Measurements from ENCODE around the gene DNAJC13. TPM values are rescaled to one million over a fixed set of nuclear protein-coding genes. Genes with fewer than 3 reads are reported as not detected.
"Not testable (repeated sequence)": the region's sequence is repeated elsewhere in the genome, so short reads cannot be mapped to it uniquely, and the experiment has no call there.

The DNAJC13 gene
- total RNA-seq, 4 donors from 2014 or later = 43.6 to 73.7 (median 61.1) TPM

DNA sequence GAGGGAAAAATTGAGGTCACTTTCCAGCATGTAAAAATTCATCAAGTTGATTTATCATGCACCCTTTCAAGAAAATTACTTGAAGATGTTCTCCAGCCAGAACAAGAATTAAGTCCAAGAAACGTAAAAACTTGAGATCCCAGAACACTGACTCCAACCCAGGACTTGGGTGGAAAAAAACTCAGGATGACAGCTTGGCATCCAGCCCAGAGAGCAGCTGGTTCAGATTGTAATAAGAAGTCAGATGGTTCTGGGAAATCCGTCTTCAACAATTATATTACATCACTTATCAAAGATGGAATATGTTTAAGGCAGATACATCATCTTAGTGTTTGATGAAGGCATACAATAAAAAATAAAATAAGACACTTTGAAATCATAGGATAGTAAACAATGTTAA is 23.0 kb upstream of the DNAJC13 start:
- no peak for TF ChIP-seq EP300 (IDR thresholded peaks at IDR 0.05)
- TF ChIP-seq POLR2A (IDR thresholded peaks at IDR 0.05) = no peak
- TF ChIP-seq, protein P1, sequence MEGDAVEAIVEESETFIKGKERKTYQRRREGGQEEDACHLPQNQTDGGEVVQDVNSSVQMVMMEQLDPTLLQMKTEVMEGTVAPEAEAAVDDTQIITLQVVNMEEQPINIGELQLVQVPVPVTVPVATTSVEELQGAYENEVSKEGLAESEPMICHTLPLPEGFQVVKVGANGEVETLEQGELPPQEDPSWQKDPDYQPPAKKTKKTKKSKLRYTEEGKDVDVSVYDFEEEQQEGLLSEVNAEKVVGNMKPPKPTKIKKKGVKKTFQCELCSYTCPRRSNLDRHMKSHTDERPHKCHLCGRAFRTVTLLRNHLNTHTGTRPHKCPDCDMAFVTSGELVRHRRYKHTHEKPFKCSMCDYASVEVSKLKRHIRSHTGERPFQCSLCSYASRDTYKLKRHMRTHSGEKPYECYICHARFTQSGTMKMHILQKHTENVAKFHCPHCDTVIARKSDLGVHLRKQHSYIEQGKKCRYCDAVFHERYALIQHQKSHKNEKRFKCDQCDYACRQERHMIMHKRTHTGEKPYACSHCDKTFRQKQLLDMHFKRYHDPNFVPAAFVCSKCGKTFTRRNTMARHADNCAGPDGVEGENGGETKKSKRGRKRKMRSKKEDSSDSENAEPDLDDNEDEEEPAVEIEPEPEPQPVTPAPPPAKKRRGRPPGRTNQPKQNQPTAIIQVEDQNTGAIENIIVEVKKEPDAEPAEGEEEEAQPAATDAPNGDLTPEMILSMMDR (IDR thresholded peaks at IDR 0.05) = no peak
- no peak for TF ChIP-seq POLR2AphosphoS5 (IDR thresholded peaks at IDR 0.05)
- H3K36me3 ChIP-seq = no peaks in the 10 kb centered on the region
- H3K27me3 ChIP-seq = no peaks in the 10 kb centered on the region
- no peaks in the 10 kb centered on the region for H3K9me3 ChIP-seq
- ATAC-seq = no peak
- WGBS, 2 donors (ENCODE audit: low coverage in 1 of 2) = 0 to 4% methylated on average over 2 of the region's 2 CpGs
- no peak overlapping the region for H3K27ac ChIP-seq
- H3K4me3 ChIP-seq = no peak overlapping the region
- no peaks in the 10 kb centered on the region for H3K4me1 ChIP-seq

DNA sequence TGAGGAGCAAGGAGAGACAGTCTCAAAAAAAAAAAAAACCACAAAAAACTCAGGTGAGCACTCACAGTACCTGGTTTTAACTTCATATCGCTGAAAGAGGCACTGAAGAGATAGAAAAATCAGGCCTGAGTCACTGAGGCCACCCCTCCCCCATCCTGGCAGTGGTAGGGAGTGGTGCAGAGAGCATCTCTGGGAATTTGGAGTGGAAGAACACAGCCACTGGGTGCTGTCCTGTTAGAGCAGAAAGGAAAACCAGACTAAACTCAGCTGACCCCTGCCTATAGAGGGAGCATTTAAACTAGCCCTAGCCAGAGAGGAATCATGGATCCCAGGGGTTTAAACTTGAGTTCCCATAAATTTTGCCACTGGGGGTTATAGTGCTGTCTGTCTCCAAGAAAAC is 22.2 kb upstream of the DNAJC13 start:
- ATAC-seq = no peak
- Histone ChIP-seq H3K4me3 (no peak overlapping the region), H3K27ac (no peak overlapping the region), H3K27me3 (no peaks in the 10 kb centered on the region), H3K36me3 (no peaks in the 10 kb centered on the region), H3K4me1 (no peaks in the 10 kb centered on the region), H3K9me3 (no peaks in the 10 kb centered on the region)
- TF ChIP-seq, protein P1 (IDR thresholded peaks at IDR 0.05) = no peak
- TF ChIP-seq EP300 (IDR thresholded peaks at IDR 0.05) = no peak
- WGBS, 2 donors (ENCODE audit: low coverage in 1 of 2) = 50 to 80% methylated on average over 1 of the region's 1 CpG

DNA sequence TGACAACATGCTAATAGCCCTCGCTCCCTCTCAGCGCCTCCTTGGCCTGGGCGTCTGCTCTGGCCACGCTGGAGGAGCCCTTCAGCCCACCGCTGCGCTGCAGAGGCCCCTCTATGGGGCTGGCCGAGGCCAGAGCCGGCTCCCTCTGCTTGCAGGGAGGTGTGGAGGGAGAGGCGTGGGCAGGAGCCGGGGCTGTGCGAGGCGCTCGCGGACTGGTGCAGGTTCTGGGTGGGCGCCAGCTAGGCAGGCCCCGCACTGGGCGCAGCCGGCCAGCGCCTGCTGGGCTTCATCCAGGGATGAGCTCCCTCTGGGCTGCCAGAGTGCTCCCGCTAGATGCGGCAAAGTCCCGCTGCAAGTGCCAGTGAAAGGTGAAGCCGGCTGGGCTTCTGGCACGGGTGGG is 21.0 kb upstream of the DNAJC13 start:
- TF ChIP-seq POLR2AphosphoS5 (IDR thresholded peaks at IDR 0.05) (no peak), POLR2A (IDR thresholded peaks at IDR 0.05) (no peak), EP300 (IDR thresholded peaks at IDR 0.05) (no peak)
- TF ChIP-seq, protein P1 (IDR thresholded peaks at IDR 0.05) = no peak
- H3K27me3 ChIP-seq = no peaks in the 10 kb centered on the region
- H3K27ac ChIP-seq = no peak overlapping the region
- no peaks in the 10 kb centered on the region for H3K4me1 ChIP-seq
- no peak for ATAC-seq
- H3K9me3 ChIP-seq = no peaks in the 10 kb centered on the region
- no peak overlapping the region for H3K4me3 ChIP-seq
- no peaks in the 10 kb centered on the region for H3K36me3 ChIP-seq
- WGBS, 2 donors (ENCODE audit: low coverage in 1 of 2) = 94 to 100% methylated on average over 1 to 4 of the region's 24 CpGs

DNA sequence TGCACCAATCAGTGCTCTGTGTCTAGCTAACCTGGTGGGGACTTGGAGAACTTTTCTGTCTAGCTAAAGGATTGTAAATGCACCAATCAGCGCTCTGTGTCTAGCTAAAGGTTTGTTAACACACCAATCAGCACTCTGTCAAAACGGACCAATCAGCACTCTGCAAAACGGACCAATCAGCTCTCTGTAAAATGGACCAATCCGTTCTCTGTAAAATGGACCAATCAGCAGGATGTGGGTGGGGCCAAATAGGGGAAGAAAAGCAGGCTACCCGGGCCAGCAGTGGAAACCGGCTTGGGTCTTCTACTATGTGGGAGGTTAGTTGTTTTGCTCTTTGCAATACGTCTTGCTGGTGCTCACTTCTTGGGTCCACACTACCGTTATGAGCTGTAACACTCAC is 20.5 kb upstream of the DNAJC13 start:
- not testable (repeated sequence) for H3K9me3 ChIP-seq, ATAC-seq, H3K36me3 ChIP-seq, H3K4me1 ChIP-seq, H3K27ac ChIP-seq, H3K27me3 ChIP-seq, H3K4me3 ChIP-seq
- 76 to 94% methylated on average over 6 of the region's 8 CpGs for WGBS, 2 donors (ENCODE audit: low coverage in 1 of 2)

DNA sequence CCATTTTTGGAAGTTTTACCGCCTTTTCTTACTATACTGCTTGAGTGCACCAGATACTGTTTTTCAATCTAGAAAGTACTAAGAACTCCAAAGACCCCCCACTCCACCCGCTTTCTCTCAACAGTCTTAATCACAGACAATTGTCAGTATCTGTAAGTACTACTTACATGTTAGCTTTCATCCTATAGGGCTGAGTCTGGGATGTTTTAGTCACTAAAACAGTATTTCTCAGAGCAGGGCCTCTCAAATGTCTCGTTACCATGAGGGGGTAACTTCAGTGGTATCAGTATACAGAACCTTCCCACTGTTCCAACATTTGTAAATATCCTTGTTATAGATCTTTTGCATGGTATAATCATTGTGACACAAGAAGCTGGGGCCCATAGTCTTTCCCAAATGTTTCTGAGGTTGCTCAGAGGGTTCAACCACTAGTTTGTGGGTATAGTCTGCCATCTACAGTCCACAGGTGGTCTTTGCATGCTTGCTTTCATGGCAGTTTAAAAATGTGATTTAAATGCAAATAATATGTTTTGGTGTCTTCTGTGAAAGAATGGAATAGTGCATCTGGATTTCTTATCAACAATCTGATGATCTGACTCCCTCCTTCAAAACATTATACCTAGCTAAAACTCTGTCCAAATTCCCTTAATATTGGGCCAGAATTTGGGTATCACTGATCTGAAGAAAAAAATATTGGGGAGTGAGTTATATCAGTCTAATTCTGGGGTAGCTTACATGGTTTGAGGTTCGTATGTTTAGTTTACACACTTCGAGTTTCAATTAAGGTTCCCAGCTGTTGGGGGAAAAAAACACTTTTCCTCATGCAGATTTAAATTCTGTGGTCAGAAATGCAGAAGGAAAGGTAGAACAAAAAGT is 18.0 kb upstream of the DNAJC13 start:
- Histone ChIP-seq H3K9me3 (no peaks in the 10 kb centered on the region), H3K4me3 (no peak overlapping the region), H3K4me1 (no peaks in the 10 kb centered on the region), H3K36me3 (no peaks in the 10 kb centered on the region), H3K27me3 (no peaks in the 10 kb centered on the region), H3K27ac (no peak overlapping the region)
- 58 to 61% methylated on average over 4 to 5 of the region's 5 CpGs for WGBS, 2 donors (ENCODE audit: low coverage in 1 of 2)
- TF ChIP-seq POLR2A (IDR thresholded peaks at IDR 0.05) (no peak), EP300 (IDR thresholded peaks at IDR 0.05) (no peak)
- TF ChIP-seq, protein P1 (IDR thresholded peaks at IDR 0.05) = peak; percentile 30 to 72 (median 52)
- no peak for ATAC-seq

Data from gastroesophageal sphincter (tissue), 4 donors.